K562 (cell line): Measurements from ENCODE around the gene KLK2. TPM values are rescaled to one million over a fixed set of nuclear protein-coding genes. Genes with fewer than 3 reads are reported as not detected.

Experiments used
- EWSR1 ChIP-seq: fragments of 450-650 bp; IDR thresholded peaks from 2 replicates; pipeline ENCODE4 v1.6.1; 2018; ENCODE audit warnings: borderline replicate concordance, mild to moderate bottlenecking, low read depth, moderate library complexity; ENCODE audit not compliant: partially characterized antibody
- HDAC8 ChIP-seq: fragments of 450-650 bp; IDR thresholded peaks from 2 replicates; pipeline ENCODE4 v1.6.1; 2016; ENCODE audit warnings: mild to moderate bottlenecking, missing genetic modification characterization, moderate library complexity, missing compliant biosample characterization
- ILK ChIP-seq: fragments of 450-650 bp; IDR thresholded peaks from 2 replicates; pipeline ENCODE4 v1.6.1; 2016; ENCODE audit warnings: missing genetic modification characterization, low read depth, mild to moderate bottlenecking, missing compliant biosample characterization, moderate library complexity, borderline replicate concordance
- L3MBTL2 ChIP-seq: fragments of 450-650 bp; IDR thresholded peaks from 2 replicates; pipeline ENCODE4 v1.6.1; 2016; ENCODE audit warnings: mild to moderate bottlenecking, moderate library complexity
- NEUROD1 ChIP-seq: fragments of 150-350 bp; IDR thresholded peaks from 2 replicates; pipeline ENCODE4 v1.6.1; 2014; ENCODE audit warnings: borderline replicate concordance, low read length, low read depth; ENCODE audit not compliant: partially characterized antibody
- NRF1 ChIP-seq, 2 experiments: fragments of 450-650 bp; IDR thresholded peaks in 1 of 2; conservative IDR thresholded peaks in 1 of 2; 2 replicates each; pipeline ENCODE4 v1.6.1; 2014; ENCODE audit warnings: mild to moderate bottlenecking in 2 of 2
- TAF1 ChIP-seq: IDR thresholded peaks from 2 replicates; pipeline ENCODE4 v1.6.1; 2011; ENCODE audit warnings: mild to moderate bottlenecking, low read length, moderate library complexity; ENCODE audit not compliant: insufficient read depth, control insufficient read depth, severe bottlenecking; ENCODE audit errors: extremely low read depth
- ZNF76 ChIP-seq: fragments of 250-450 bp; sonication (Bioruptor Pico); IDR thresholded peaks from 2 replicates; pipeline ENCODE4 v1.4.0; 2020; ENCODE audit warnings: mild to moderate bottlenecking, moderate library complexity, borderline replicate concordance
- ZNF785 ChIP-seq: fragments of 250-450 bp; sonication (Bioruptor Pico); IDR thresholded peaks from 2 replicates; pipeline ENCODE4 v1.4.0; 2020; ENCODE audit warnings: mild to moderate bottlenecking
- polyA plus RNA-seq, 8 experiments: library from polyadenylated mRNA; depleted of rRNA in 4 of 8; stranded (reverse) in 5 of 8; unstranded in 3 of 8; fragments of >200 nt; fragmentation: Nextera tagmentation in 2 of 8; fragmentation: Illumina TruSeq in 1 of 8; extraction: Ambion mirVana in 2 of 8; extraction: Trizol in 1 of 8; gene quantifications; 2 replicates each; pipeline versions ENCODE4 v1.2.1 to v1.2.3, GENCODE V29; 2011 to 2014; ENCODE audit warnings: inconsistent platforms in 1 of 8, missing spikeins in 1 of 8
- total RNA-seq, 7 experiments: library from RNA; depleted of rRNA in 6 of 7; stranded (reverse); fragments of >200 nt in 6 of 7; fragmentation: Illumina TruSeq in 2 of 7; extraction: Trizol in 2 of 7; gene quantifications; 2 replicates each; pipeline versions ENCODE4 v1.2.1 to v1.2.3, GENCODE V29; 2011 to 2021; ENCODE audit warnings: low replicate concordance in 1 of 7
- TF ChIP-seq, protein P1 (sequence below), 2 experiments: fragments of 450-650 bp in 1 of 2; sonication (generic) in 1 of 2; formaldehyde crosslinking in 1 of 2; IDR thresholded peaks; 2 replicates each; pipeline versions ENCODE4 v1.7.1 to v1.9.0; 2016 to 2022; ENCODE audit warnings: inconsistent platforms in 1 of 2, mild to moderate bottlenecking in 1 of 2, missing genetic modification reagents in 1 of 2
- TF ChIP-seq, protein P2 (sequence below): fragments of 250-450 bp; sonication (Bioruptor Pico); IDR thresholded peaks from 2 replicates; pipeline ENCODE4 v1.8.0; 2022; ENCODE audit warnings: inconsistent platforms, mild to moderate bottlenecking, moderate library complexity, borderline replicate concordance
- TF ChIP-seq, protein P3 (sequence below): IDR thresholded peaks from 2 replicates; pipeline ENCODE4 v1.6.1; 2012; ENCODE audit warnings: low read depth, low read length, improper control_type of control experiment, borderline replicate concordance

Gene KLK2
- total and polyA plus RNA-seq, 9 of the 15 experiments (the other 6 are each of a cell fraction or from before 2014, with no cell fraction given) = 0.11 to 0.47 (median 0.23) TPM; not detected in 1

DNA sequence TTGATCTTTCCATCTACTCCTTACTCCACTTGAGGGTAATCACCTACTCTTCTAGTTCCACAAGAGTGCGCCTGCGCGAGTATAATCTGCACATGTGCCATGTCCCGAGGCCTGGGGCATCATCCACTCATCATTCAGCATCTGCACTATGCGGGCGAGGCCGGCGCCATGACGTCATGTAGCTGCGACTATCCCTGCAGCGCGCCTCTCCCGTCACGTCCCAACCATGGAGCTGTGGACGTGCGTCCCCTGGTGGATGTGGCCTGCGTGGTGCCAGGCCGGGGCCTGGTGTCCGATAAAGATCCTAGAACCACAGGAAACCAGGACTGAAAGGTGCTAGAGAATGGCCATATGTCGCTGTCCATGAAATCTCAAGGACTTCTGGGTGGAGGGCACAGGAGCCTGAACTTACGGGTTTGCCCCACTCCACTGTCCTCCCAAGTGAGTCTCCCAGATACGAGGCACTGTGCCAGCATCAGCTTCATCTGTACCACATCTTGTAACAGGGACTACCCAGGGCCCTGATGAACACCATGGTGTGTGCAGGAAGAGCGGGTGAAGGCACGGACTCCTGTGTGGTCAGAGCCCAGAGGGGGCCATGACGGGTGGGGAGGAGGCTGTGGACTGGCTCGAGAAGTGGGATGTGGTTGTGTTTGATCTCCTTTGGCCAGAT, 2.7 kb upstream of the KLK2 start (continued):
- TF ChIP-seq, protein P1, sequence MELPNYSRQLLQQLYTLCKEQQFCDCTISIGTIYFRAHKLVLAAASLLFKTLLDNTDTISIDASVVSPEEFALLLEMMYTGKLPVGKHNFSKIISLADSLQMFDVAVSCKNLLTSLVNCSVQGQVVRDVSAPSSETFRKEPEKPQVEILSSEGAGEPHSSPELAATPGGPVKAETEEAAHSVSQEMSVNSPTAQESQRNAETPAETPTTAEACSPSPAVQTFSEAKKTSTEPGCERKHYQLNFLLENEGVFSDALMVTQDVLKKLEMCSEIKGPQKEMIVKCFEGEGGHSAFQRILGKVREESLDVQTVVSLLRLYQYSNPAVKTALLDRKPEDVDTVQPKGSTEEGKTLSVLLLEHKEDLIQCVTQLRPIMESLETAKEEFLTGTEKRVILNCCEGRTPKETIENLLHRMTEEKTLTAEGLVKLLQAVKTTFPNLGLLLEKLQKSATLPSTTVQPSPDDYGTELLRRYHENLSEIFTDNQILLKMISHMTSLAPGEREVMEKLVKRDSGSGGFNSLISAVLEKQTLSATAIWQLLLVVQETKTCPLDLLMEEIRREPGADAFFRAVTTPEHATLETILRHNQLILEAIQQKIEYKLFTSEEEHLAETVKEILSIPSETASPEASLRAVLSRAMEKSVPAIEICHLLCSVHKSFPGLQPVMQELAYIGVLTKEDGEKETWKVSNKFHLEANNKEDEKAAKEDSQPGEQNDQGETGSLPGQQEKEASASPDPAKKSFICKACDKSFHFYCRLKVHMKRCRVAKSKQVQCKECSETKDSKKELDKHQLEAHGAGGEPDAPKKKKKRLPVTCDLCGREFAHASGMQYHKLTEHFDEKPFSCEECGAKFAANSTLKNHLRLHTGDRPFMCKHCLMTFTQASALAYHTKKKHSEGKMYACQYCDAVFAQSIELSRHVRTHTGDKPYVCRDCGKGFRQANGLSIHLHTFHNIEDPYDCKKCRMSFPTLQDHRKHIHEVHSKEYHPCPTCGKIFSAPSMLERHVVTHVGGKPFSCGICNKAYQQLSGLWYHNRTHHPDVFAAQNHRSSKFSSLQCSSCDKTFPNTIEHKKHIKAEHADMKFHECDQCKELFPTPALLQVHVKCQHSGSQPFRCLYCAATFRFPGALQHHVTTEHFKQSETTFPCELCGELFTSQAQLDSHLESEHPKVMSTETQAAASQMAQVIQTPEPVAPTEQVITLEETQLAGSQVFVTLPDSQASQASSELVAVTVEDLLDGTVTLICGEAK (IDR thresholded peaks at IDR 0.05) = peak; percentile 30; the same call in 1 of the 2 replicates
- TF ChIP-seq, protein P1 (CRISPR knock-in tag; IDR thresholded peaks at IDR 0.05) = no peak
- TF ChIP-seq ZNF76 (CRISPR knock-in tag) (0 out of 2 replicates have a peak, but pooled peaks have one; percentile 26), NEUROD1 (peak; percentile 35), ZNF785 (no peak), L3MBTL2 (peak; percentile 94), HDAC8 (tag) (0 out of 2 replicates have a peak, but pooled peaks have one; percentile 23), NRF1 (conservative IDR thresholded peaks at IDR 0.05 in 1 of 2, IDR thresholded peaks at IDR 0.05 in 1 of 2) (peak; percentile 84 to 88), EWSR1 (no peak), TAF1 (peak; percentile 21), ILK (no peak)
- TF ChIP-seq, protein P2, sequence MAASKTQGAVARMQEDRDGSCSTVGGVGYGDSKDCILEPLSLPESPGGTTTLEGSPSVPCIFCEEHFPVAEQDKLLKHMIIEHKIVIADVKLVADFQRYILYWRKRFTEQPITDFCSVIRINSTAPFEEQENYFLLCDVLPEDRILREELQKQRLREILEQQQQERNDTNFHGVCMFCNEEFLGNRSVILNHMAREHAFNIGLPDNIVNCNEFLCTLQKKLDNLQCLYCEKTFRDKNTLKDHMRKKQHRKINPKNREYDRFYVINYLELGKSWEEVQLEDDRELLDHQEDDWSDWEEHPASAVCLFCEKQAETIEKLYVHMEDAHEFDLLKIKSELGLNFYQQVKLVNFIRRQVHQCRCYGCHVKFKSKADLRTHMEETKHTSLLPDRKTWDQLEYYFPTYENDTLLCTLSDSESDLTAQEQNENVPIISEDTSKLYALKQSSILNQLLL = no peak
- TF ChIP-seq, protein P3, sequence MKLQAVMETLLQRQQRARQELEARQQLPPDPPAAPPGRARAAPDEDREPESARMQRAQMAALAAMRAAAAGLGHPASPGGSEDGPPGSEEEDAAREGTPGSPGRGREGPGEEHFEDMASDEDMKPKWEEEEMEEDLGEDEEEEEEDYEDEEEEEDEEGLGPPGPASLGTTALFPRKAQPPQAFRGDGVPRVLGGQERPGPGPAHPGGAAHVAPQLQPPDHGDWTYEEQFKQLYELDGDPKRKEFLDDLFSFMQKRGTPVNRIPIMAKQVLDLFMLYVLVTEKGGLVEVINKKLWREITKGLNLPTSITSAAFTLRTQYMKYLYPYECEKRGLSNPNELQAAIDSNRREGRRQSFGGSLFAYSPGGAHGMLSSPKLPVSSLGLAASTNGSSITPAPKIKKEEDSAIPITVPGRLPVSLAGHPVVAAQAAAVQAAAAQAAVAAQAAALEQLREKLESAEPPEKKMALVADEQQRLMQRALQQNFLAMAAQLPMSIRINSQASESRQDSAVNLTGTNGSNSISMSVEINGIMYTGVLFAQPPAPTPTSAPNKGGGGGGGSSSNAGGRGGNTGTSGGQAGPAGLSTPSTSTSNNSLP = peak; percentile 25; the same call in 1 of the 2 replicates
